ENCODE measurements around the gene NR1D1. TPM values are rescaled to one million over a fixed set of nuclear protein-coding genes. Genes with fewer than 3 reads are reported as not detected.

NR1D1 gene
- total and polyA plus RNA-seq, 2 of the 8 experiments (the other 6 are each of a cell fraction or from before 2014, with no cell fraction given): 1.5 to 4.6 TPM

- peaks cover 0 to 9% (median 3%) of the 10 kb centered on the region in 4 experiments; a peak in 5 of 7 replicates for H3K27me3 ChIP-seq (replicated peaks in 1 of 4; ENCODE audit: control insufficient read depth in 3 of 4, extremely low read depth in 1 of 4, insufficient read depth in 3 of 4, low read length in 3 of 4)
- H4K91ac ChIP-seq (replicated peaks; ENCODE audit: insufficient read length, low read length): no peak overlapping the region
- no peak for FAIRE-seq
- TF ChIP-seq BRCA1 (IDR thresholded peaks at IDR 0.05; ENCODE audit: low read depth, low read length) (no peak), TEAD4 (IDR thresholded peaks at IDR 0.05; ENCODE audit: low read depth, low read length) (no peak), HDAC6 (IDR thresholded peaks at IDR 0.05; ENCODE audit: low read depth, low read length) (no peak), GTF2F1 (IDR thresholded peaks at IDR 0.05; ENCODE audit: borderline replicate concordance, low read depth, low read length) (no peak), FOSL1 (IDR thresholded peaks at IDR 0.05; ENCODE audit: insufficient read depth, low read depth, low read length) (no peak), RFX5 (IDR thresholded peaks at IDR 0.05; ENCODE audit: borderline replicate concordance, low read depth, low read length) (no peak), POU5F1 (IDR thresholded peaks at IDR 0.05; ENCODE audit: low read depth, low read length) (no peak), CHD2 (IDR thresholded peaks at IDR 0.05; ENCODE audit: low read length) (no peak), RNF2 (IDR thresholded peaks at IDR 0.05; ENCODE audit: borderline replicate concordance, low read depth, low read length, missing control alignments, poor library complexity, severe bottlenecking) (no peak), SAP30 (IDR thresholded peaks at IDR 0.05; ENCODE audit: insufficient read depth, insufficient replicate concordance, low read length) (no peak), BCL11A (IDR thresholded peaks at IDR 0.05; ENCODE audit: low read depth in 2 of 2, low read length in 2 of 2) (no peak), POLR2AphosphoS5 (IDR thresholded peaks at IDR 0.05; ENCODE audit: low read depth, low read length) (no peak), GABPA (IDR thresholded peaks at IDR 0.05; ENCODE audit: borderline replicate concordance, insufficient read depth, low read length) (no peak)
- no peak overlapping the region for H3K4me3 ChIP-seq (ENCODE audit: extremely low read depth in 1 of 4, insufficient read depth in 2 of 4, low read depth in 3 of 4, low read length in 4 of 4)
- no peak overlapping the region for H3K18ac ChIP-seq (ENCODE audit: extremely low read depth, low read length)
- DNase-seq (ENCODE audit: low read depth in 1 of 2, low spot score in 2 of 2): no peak
- ChIA-PET POLR2A (ENCODE audit: partially characterized antibody) (interaction anchor here (0.8 to 1.4 kb wide), 4 partner anchors 8 to 17 kb away, joined by 4 to 5 read pairs (median 4); no protein-coding TSS in a partner anchor), CTCF (ENCODE audit: partially characterized antibody) (interaction anchor here (0.6 to 38.4 kb wide), 5 partner anchors 18 to 437 kb away, joined by 3 to 876 read pairs (median 26); no protein-coding TSS in a partner anchor)
- no peak overlapping the region for H3K14ac ChIP-seq (ENCODE audit: insufficient read length)
- H3K23me2 ChIP-seq (ENCODE audit: low read depth, low read length): peaks cover 6% of the 10 kb centered on the region; the same call in 1 of the 2 replicates
- H2BK12ac ChIP-seq (ENCODE audit: low read depth, low read length): no peak overlapping the region
- no peak overlapping the region for H2BK15ac ChIP-seq (ENCODE audit: low read length)
- H2BK120ac ChIP-seq (replicated peaks; ENCODE audit: low read depth, low read length): no peak overlapping the region
- H3K36me3 ChIP-seq (ENCODE audit: control insufficient read depth in 2 of 4, insufficient read depth in 4 of 4, low read length in 3 of 4): no peaks in the 10 kb centered on the region
- H4K5ac ChIP-seq (ENCODE audit: insufficient read length, low read depth, low read length): no peak overlapping the region
- H2AFZ ChIP-seq (ENCODE audit: low read length): no peak overlapping the region
- no peak overlapping the region for H2AK5ac ChIP-seq (ENCODE audit: low read depth, low read length)
- no peak overlapping the region for H4K8ac ChIP-seq (ENCODE audit: extremely low read depth, insufficient read depth, low read length)
- no peaks in the 10 kb centered on the region for H3K79me2 ChIP-seq (ENCODE audit: control insufficient read depth in 1 of 2, insufficient read depth in 2 of 2, low read length in 2 of 2)
- whole genome bisulfite sequencing, 2 experiments (ENCODE audit: extremely low coverage in 1 of 2, insufficient coverage in 1 of 2, insufficient read length in 1 of 2, insufficient replicate concordance in 2 of 2, low coverage in 1 of 2, low lambda C conversion rate in 2 of 2, missing lambda C conversion rate in 1 of 2): 80% methylated on average over 1 of the region's 1 CpG; no CpG with 5 or more reads in 1 of the 2 experiments
- no peak overlapping the region for H3K56ac ChIP-seq (replicated peaks; ENCODE audit: insufficient read length, low read depth, low read length)
- no peaks in the 10 kb centered on the region for H3K9me3 ChIP-seq (ENCODE audit: insufficient read depth in 2 of 2, low read depth in 1 of 2, low read length in 1 of 2)
- no peak overlapping the region for H3K4ac ChIP-seq (replicated peaks; ENCODE audit: insufficient read length, low read depth, low read length)
- H3K79me1 ChIP-seq (ENCODE audit: low read depth, low read length): no peaks in the 10 kb centered on the region
- H3K9ac ChIP-seq (replicated peaks in 1 of 4; ENCODE audit: extremely low read depth in 1 of 4, low read depth in 3 of 4, low read length in 3 of 4): no peak overlapping the region
- H2BK20ac ChIP-seq (ENCODE audit: low read length): no peak overlapping the region
- no peak overlapping the region for H3K23ac ChIP-seq (ENCODE audit: insufficient read length)
- H3K4me2 ChIP-seq (ENCODE audit: insufficient read depth in 1 of 2, low read depth in 2 of 2, low read length in 2 of 2): no peak overlapping the region
- H4K20me1 ChIP-seq (replicated peaks in 1 of 2; ENCODE audit: control insufficient read depth in 1 of 2, insufficient read depth in 2 of 2, low read length in 2 of 2): no peaks in the 10 kb centered on the region
- H2BK5ac ChIP-seq (ENCODE audit: low read depth, low read length): no peak overlapping the region
- H3K27ac ChIP-seq (ENCODE audit: low read depth, low read length): no peak overlapping the region
- peaks cover 10 to 24% (median 17%) of the 10 kb centered on the region in 4 experiments for H3K4me1 ChIP-seq (replicated peaks in 1 of 4; ENCODE audit: control insufficient read depth in 3 of 4, insufficient read depth in 4 of 4, low read length in 3 of 4)
Observed at GRCh38 chr17:40058865-40059264, 41.5 kb downstream of the NR1D1 start.

Measured in H1 (cell line).